Measurements from ENCODE around the gene ANTXRL.
"Not testable (repeated sequence)": the region's sequence is repeated elsewhere in the genome, so short reads cannot be mapped to it uniquely, and the experiment has no call there.

ANTXRL gene

GRCh38 chr10:46272863-46273415 lies 13.9 kb upstream of the ANTXRL start:
- WGBS (ENCODE audit: extremely low coverage, insufficient coverage, insufficient read length) = no CpG with 5 or more reads among the region's 4 CpGs

GRCh38 chr10:46273506-46274477 lies 13.0 kb upstream of the ANTXRL start:
- no peak overlapping the region for H3K4me3 ChIP-seq (ENCODE audit: low read depth, low read length)
- H3K4me1 ChIP-seq (ENCODE audit: control insufficient read depth in 1 of 2, insufficient read depth in 2 of 2, low read length in 2 of 2) = peaks cover 19 to 29% of the 10 kb centered on the region in 2 experiments
- H2AFZ ChIP-seq (ENCODE audit: insufficient read depth, low read length, poor library complexity) = peak overlapping the region; percentile 10
- H3K4ac ChIP-seq (ENCODE audit: low read depth, low read length) = no peak overlapping the region
- no peaks in the 10 kb centered on the region for H3K9me3 ChIP-seq (ENCODE audit: insufficient read depth, low read depth, low read length)
- H2BK120ac ChIP-seq (ENCODE audit: insufficient read depth, low read length, poor library complexity) = no peak overlapping the region
- H2BK5ac ChIP-seq (ENCODE audit: low read depth, low read length, poor library complexity) = no peak overlapping the region
- H3K79me2 ChIP-seq (ENCODE audit: control insufficient read depth, insufficient read depth, low read length, poor library complexity) = no peaks in the 10 kb centered on the region
- H3K27me3 ChIP-seq (ENCODE audit: insufficient read depth, low read length) = no peaks in the 10 kb centered on the region
- peak overlapping the region; percentile 31 for H4K91ac ChIP-seq (ENCODE audit: low read depth, low read length)
- H3K36me3 ChIP-seq (ENCODE audit: control insufficient read depth in 1 of 2, insufficient read depth in 2 of 2, low read length in 2 of 2) = no peaks in the 10 kb centered on the region
- no peak overlapping the region for H3K4me2 ChIP-seq (ENCODE audit: low read length)
- H3K79me1 ChIP-seq (ENCODE audit: low read length) = peaks cover 3% of the 10 kb centered on the region
- H3K27ac ChIP-seq (ENCODE audit: low read depth, low read length) = no peak overlapping the region
- H4K8ac ChIP-seq (ENCODE audit: low read depth, low read length) = no peak overlapping the region
- H3K23ac ChIP-seq (ENCODE audit: low read length) = no peak overlapping the region
- peak overlapping the region; percentile 92 for H2AK5ac ChIP-seq (ENCODE audit: low read length)
- no CpG with 5 or more reads among the region's 9 CpGs for WGBS (ENCODE audit: extremely low coverage, insufficient coverage, insufficient read length)
- no peak for DNase-seq
- no peak overlapping the region for H3K14ac ChIP-seq (ENCODE audit: low read length)
- H3K18ac ChIP-seq (ENCODE audit: low read length) = peak overlapping the region; percentile 42
- H3K9ac ChIP-seq (ENCODE audit: low read length) = no peak overlapping the region
- H2BK12ac ChIP-seq (ENCODE audit: low read length) = peak overlapping the region; percentile 25
- H4K12ac ChIP-seq (ENCODE audit: low read depth, low read length) = no peak overlapping the region

More at GRCh38 chr10:46272863-46273415, 13.9 kb upstream of the ANTXRL start:
- no peaks in the 10 kb centered on the region for H3K79me2 ChIP-seq (ENCODE audit: control insufficient read depth, insufficient read depth, low read length, poor library complexity)
- H2BK5ac ChIP-seq (ENCODE audit: low read depth, low read length, poor library complexity) = no peak overlapping the region
- H3K4me2 ChIP-seq (ENCODE audit: low read length) = no peak overlapping the region
- no peak overlapping the region for H3K4ac ChIP-seq (ENCODE audit: low read depth, low read length)
- no peak overlapping the region for H3K18ac ChIP-seq (ENCODE audit: low read length)
- H3K4me3 ChIP-seq (ENCODE audit: low read depth, low read length) = no peak overlapping the region
- no peak for DNase-seq
- H3K27me3 ChIP-seq (ENCODE audit: insufficient read depth, low read length) = no peaks in the 10 kb centered on the region
- H3K4me1 ChIP-seq (ENCODE audit: control insufficient read depth in 1 of 2, insufficient read depth in 2 of 2, low read length in 2 of 2) = peaks cover 19 to 29% of the 10 kb centered on the region in 2 experiments
- peak overlapping the region; percentile 22 for H4K91ac ChIP-seq (ENCODE audit: low read depth, low read length)
- no peak overlapping the region for H2AK5ac ChIP-seq (ENCODE audit: low read length)
- no peak overlapping the region for H2BK120ac ChIP-seq (ENCODE audit: insufficient read depth, low read length, poor library complexity)
- H3K14ac ChIP-seq (ENCODE audit: low read length) = peak overlapping the region; percentile 2
- no peaks in the 10 kb centered on the region for H3K36me3 ChIP-seq (ENCODE audit: control insufficient read depth in 1 of 2, insufficient read depth in 2 of 2, low read length in 2 of 2)
- no peak overlapping the region for H3K9ac ChIP-seq (ENCODE audit: low read length)
- H2BK12ac ChIP-seq (ENCODE audit: low read length) = peak overlapping the region; percentile 14
- no peak overlapping the region for H4K8ac ChIP-seq (ENCODE audit: low read depth, low read length)
- no peak overlapping the region for H4K12ac ChIP-seq (ENCODE audit: low read depth, low read length)
- no peaks in the 10 kb centered on the region for H3K9me3 ChIP-seq (ENCODE audit: insufficient read depth, low read depth, low read length)
- H3K27ac ChIP-seq (ENCODE audit: low read depth, low read length) = no peak overlapping the region
- H3K23ac ChIP-seq (ENCODE audit: low read length) = no peak overlapping the region
- no peak overlapping the region for H2AFZ ChIP-seq (ENCODE audit: insufficient read depth, low read length, poor library complexity)
- peaks cover 3% of the 10 kb centered on the region for H3K79me1 ChIP-seq (ENCODE audit: low read length)

GRCh38 chr10:46277840-46278239 lies 9.0 kb upstream of the ANTXRL start:
- Histone ChIP-seq H3K9ac (ENCODE audit: low read length) (no peak overlapping the region), H3K4me1 (ENCODE audit: control insufficient read depth in 1 of 2, insufficient read depth in 2 of 2, low read length in 2 of 2) (peaks cover 7 to 11% of the 10 kb centered on the region in 2 experiments), H3K79me2 (ENCODE audit: control insufficient read depth, insufficient read depth, low read length, poor library complexity) (peaks cover 3% of the 10 kb centered on the region), H2BK120ac (ENCODE audit: insufficient read depth, low read length, poor library complexity) (no peak overlapping the region), H3K4me2 (ENCODE audit: low read length) (no peak overlapping the region), H3K36me3 (ENCODE audit: control insufficient read depth in 1 of 2, insufficient read depth in 2 of 2, low read length in 2 of 2) (no peaks in the 10 kb centered on the region), H3K14ac (ENCODE audit: low read length) (no peak overlapping the region), H4K8ac (ENCODE audit: low read depth, low read length) (no peak overlapping the region), H3K27me3 (ENCODE audit: insufficient read depth, low read length) (peaks cover 4% of the 10 kb centered on the region), H3K4me3 (ENCODE audit: low read depth, low read length) (no peak overlapping the region), H4K91ac (ENCODE audit: low read depth, low read length) (no peak overlapping the region), H3K9me3 (ENCODE audit: insufficient read depth, low read depth, low read length) (no peaks in the 10 kb centered on the region), H2AK5ac (ENCODE audit: low read length) (no peak overlapping the region), H2AFZ (ENCODE audit: insufficient read depth, low read length, poor library complexity) (no peak overlapping the region), H3K23ac (ENCODE audit: low read length) (no peak overlapping the region), H3K79me1 (ENCODE audit: low read length) (peaks cover 8% of the 10 kb centered on the region), H3K27ac (ENCODE audit: low read depth, low read length) (no peak overlapping the region), H2BK5ac (ENCODE audit: low read depth, low read length, poor library complexity) (no peak overlapping the region), H3K18ac (ENCODE audit: low read length) (no peak overlapping the region), H3K4ac (ENCODE audit: low read depth, low read length) (no peak overlapping the region), H2BK12ac (ENCODE audit: low read length) (no peak overlapping the region), H4K12ac (ENCODE audit: low read depth, low read length) (no peak overlapping the region)
- peak in 1 of 2 donors; percentile 27 for DNase-seq
- no CpG with 5 or more reads among the region's 2 CpGs for WGBS (ENCODE audit: extremely low coverage, insufficient coverage, insufficient read length)

GRCh38 chr10:46282421-46282831 lies 4.4 kb upstream of the ANTXRL start:
- peak overlapping the region; percentile 78 for H3K4me2 ChIP-seq (ENCODE audit: low read length)
- peak overlapping the region; percentile 86 for H2BK120ac ChIP-seq (ENCODE audit: insufficient read depth, low read length, poor library complexity)

More at GRCh38 chr10:46282421-46282831, 4.4 kb upstream of the ANTXRL start:
- not testable (repeated sequence) for H3K79me2 ChIP-seq (ENCODE audit: control insufficient read depth, insufficient read depth, low read length, poor library complexity); H3K27me3 ChIP-seq (ENCODE audit: insufficient read depth, low read length); H2BK5ac ChIP-seq (ENCODE audit: low read depth, low read length, poor library complexity); H3K9ac ChIP-seq (ENCODE audit: low read length); H3K23ac ChIP-seq (ENCODE audit: low read length); H3K9me3 ChIP-seq (ENCODE audit: insufficient read depth, low read depth, low read length); H3K27ac ChIP-seq (ENCODE audit: low read depth, low read length); H3K36me3 ChIP-seq (ENCODE audit: control insufficient read depth in 1 of 2, insufficient read depth in 2 of 2, low read length in 2 of 2)
- Histone ChIP-seq H4K91ac (ENCODE audit: low read depth, low read length) (peak overlapping the region; percentile 76), H3K4ac (ENCODE audit: low read depth, low read length) (peak overlapping the region; percentile 57), H4K8ac (ENCODE audit: low read depth, low read length) (peak overlapping the region; percentile 74), H4K12ac (ENCODE audit: low read depth, low read length) (peak overlapping the region; percentile 23), H2BK12ac (ENCODE audit: low read length) (peak overlapping the region; percentile 44), H3K4me3 (ENCODE audit: low read depth, low read length) (peak overlapping the region; percentile 62), H3K79me1 (ENCODE audit: low read length) (peaks cover 17% of the 10 kb centered on the region), H3K18ac (ENCODE audit: low read length) (peak overlapping the region; percentile 85), H3K14ac (ENCODE audit: low read length) (peak overlapping the region; percentile 46), H3K4me1 (ENCODE audit: control insufficient read depth in 1 of 2, insufficient read depth in 2 of 2, low read length in 2 of 2) (peaks cover 11 to 15% of the 10 kb centered on the region in 2 experiments), H2AK5ac (ENCODE audit: low read length) (peak overlapping the region; percentile 81), H2AFZ (ENCODE audit: insufficient read depth, low read length, poor library complexity) (peak overlapping the region; percentile 48)
- no CpG with 5 or more reads among the region's 20 CpGs for WGBS (ENCODE audit: extremely low coverage, insufficient coverage, insufficient read length)
- DNase-seq = peak; percentile 37 to 38

All from trophoblast cell (in vitro differentiated cells and primary cell).